Measurements from ENCODE around the gene HCFC1. TPM values are rescaled to one million over a fixed set of nuclear protein-coding genes. Genes with fewer than 3 reads are reported as not detected.

Gene HCFC1
- total RNA-seq, 1 donor from 2014 or later: 74.6 TPM

GRCh38 chrX:153927922-153928760 lies 43.5 kb downstream of the HCFC1 start:
- peaks cover 10% of the 10 kb centered on the region for H3K4me1 Mint-ChIP-seq (ENCODE audit: unreplicated experiment)
- DNase-seq (ENCODE audit: low spot score): peak; percentile 86
- H3K4me3 Mint-ChIP-seq (ENCODE audit: unreplicated experiment): peak overlapping the region; percentile 78
- H3K27ac Mint-ChIP-seq (ENCODE audit: unreplicated experiment): peak overlapping the region; percentile 80
- peaks cover 11% of the 10 kb centered on the region for H3K36me3 Mint-ChIP-seq (ENCODE audit: low read depth, unreplicated experiment)
- no peak for TF ChIP-seq CTCF (IDR thresholded peaks at IDR 0.05; ENCODE audit: unreplicated experiment)
- no peaks in the 10 kb centered on the region for H3K9me3 Mint-ChIP-seq (ENCODE audit: unreplicated experiment)
- H3K27me3 Mint-ChIP-seq (ENCODE audit: unreplicated experiment): peaks cover 6% of the 10 kb centered on the region

GRCh38 chrX:153927672-153927921 lies 44.0 kb downstream of the HCFC1 start:
- Mint-ChIP-seq H3K4me3 (ENCODE audit: unreplicated experiment) (peak overlapping the region; percentile 78), H3K4me1 (ENCODE audit: unreplicated experiment) (peaks cover 12% of the 10 kb centered on the region)
- no peak for TF ChIP-seq CTCF (IDR thresholded peaks at IDR 0.05; ENCODE audit: unreplicated experiment)

GRCh38 chrX:153926858-153927671 lies 44.6 kb downstream of the HCFC1 start:
- H3K4me3 Mint-ChIP-seq (ENCODE audit: unreplicated experiment): peak overlapping the region; percentile 78
- no peak for TF ChIP-seq CTCF (IDR thresholded peaks at IDR 0.05; ENCODE audit: unreplicated experiment)
- peaks cover 14% of the 10 kb centered on the region for H3K4me1 Mint-ChIP-seq (ENCODE audit: unreplicated experiment)
- no peak for DNase-seq (ENCODE audit: low spot score)
- H3K27me3 Mint-ChIP-seq (ENCODE audit: unreplicated experiment): peaks cover 4% of the 10 kb centered on the region
- no peaks in the 10 kb centered on the region for H3K9me3 Mint-ChIP-seq (ENCODE audit: unreplicated experiment)
- H3K36me3 Mint-ChIP-seq (ENCODE audit: low read depth, unreplicated experiment): peaks cover 11% of the 10 kb centered on the region
- H3K27ac Mint-ChIP-seq (ENCODE audit: unreplicated experiment): peak overlapping the region; percentile 30

More at GRCh38 chrX:153927672-153927921, 44.0 kb downstream of the HCFC1 start:
- Mint-ChIP-seq H3K27me3 (ENCODE audit: unreplicated experiment) (peaks cover 4% of the 10 kb centered on the region), H3K9me3 (ENCODE audit: unreplicated experiment) (no peaks in the 10 kb centered on the region), H3K27ac (ENCODE audit: unreplicated experiment) (peak overlapping the region; percentile 30), H3K36me3 (ENCODE audit: low read depth, unreplicated experiment) (peaks cover 11% of the 10 kb centered on the region)
- no peak for DNase-seq (ENCODE audit: low spot score)

- peaks cover 2% of the 10 kb centered on the region for H3K27me3 Mint-ChIP-seq (ENCODE audit: unreplicated experiment)
- no peaks in the 10 kb centered on the region for H3K9me3 Mint-ChIP-seq (ENCODE audit: unreplicated experiment)
- no peak for TF ChIP-seq CTCF (IDR thresholded peaks at IDR 0.05; ENCODE audit: unreplicated experiment)
- H3K4me1 Mint-ChIP-seq (ENCODE audit: unreplicated experiment): peaks cover 14% of the 10 kb centered on the region
- DNase-seq (ENCODE audit: low spot score): no peak
- peaks cover 11% of the 10 kb centered on the region for H3K36me3 Mint-ChIP-seq (ENCODE audit: low read depth, unreplicated experiment)
- H3K27ac Mint-ChIP-seq (ENCODE audit: unreplicated experiment): no peak overlapping the region
- peak overlapping the region; percentile 78 for H3K4me3 Mint-ChIP-seq (ENCODE audit: unreplicated experiment)
Measured at GRCh38 chrX:153926552-153926857, 45.1 kb downstream of the HCFC1 start.
